K562 (cell line): ENCODE measurements around the gene HDHD5. TPM values are rescaled to one million over a fixed set of nuclear protein-coding genes. Genes with fewer than 3 reads are reported as not detected.

Experiments used
- ATAC-seq: fragments of 200-7000 bp; cut with Tn5 transposase; 3 replicates; pipeline ENCODE4 v1.9.1; 2020; ENCODE audit warnings: moderate library complexity
- BruUV-seq: library from RNA; stranded (reverse); fragments of 400-500 nt; replicated peaks from 2 replicates; lab custom pipeline; 2021; lab: Mats Ljungman, UMichigan
- CTCF ChIA-PET: fragments of 300-600 bp; formaldehyde crosslinking; extraction: SDS; loops from one replicate; lab custom pipeline; 2021; ENCODE audit warnings: low intra/inter-chr PET ratio; lab: Yijun Ruan, JAX
- POLR2A ChIA-PET: fragments of 300-600, 350-650 bp; sonication (Branson Sonifier 250); formaldehyde crosslinking; extraction: SDS; loops from one replicate; lab custom pipeline; 2021; ENCODE audit warnings: antibody characterized with exemption, inconsistent platforms; lab: Yijun Ruan, JAX
- DNase-seq, 4 experiments: peaks; one replicate each; pipeline versions ENCODE4 v3.0.0 to v3.0.0-alpha.2; 2011 to 2018; ENCODE audit warnings: low spot score in 3 of 4, mixed read lengths in 3 of 4; ENCODE audit errors: extremely low read depth in 1 of 4
- FAIRE-seq: peaks from 2 replicates; lab custom pipeline; 2011; peaks lifted over from hg19 to GRCh38; lab: Jason Lieb, UNC
- H2AFZ ChIP-seq: 2 replicates; pipeline ENCODE4 v1.6.0; 2011; ENCODE audit warnings: low read depth, low read length, control low read depth, inconsistent platforms
- H3K27ac ChIP-seq: fragments of 200-600 bp; 3 replicates; pipeline ENCODE4 v1.8.0; 2011; ENCODE audit warnings: low read depth, mild to moderate bottlenecking, control low read depth, inconsistent platforms, low read length, moderate library complexity, mixed read lengths; ENCODE audit errors: extremely low read depth
- H3K27me3 ChIP-seq, 2 experiments: fragments of 300-600 bp in 1 of 2; 2 replicates in 1 of 2; 3 replicates in 1 of 2; pipeline versions ENCODE4 v1.6.0 to v1.8.0; 2011; ENCODE audit warnings: inconsistent platforms in 2 of 2, low read length in 2 of 2, mild to moderate bottlenecking in 1 of 2, mixed read lengths in 1 of 2, moderate library complexity in 1 of 2; ENCODE audit not compliant: control insufficient read depth in 2 of 2, insufficient read depth in 2 of 2
- H3K36me3 ChIP-seq: fragments of 300-600 bp; 3 replicates; pipeline ENCODE4 v1.8.0; 2011; ENCODE audit warnings: mild to moderate bottlenecking, low read length, inconsistent platforms; ENCODE audit not compliant: control insufficient read depth, insufficient read depth
- H3K4me1 ChIP-seq, 2 experiments: fragments of 200-600 bp in 1 of 2; replicated peaks in 1 of 2; 2 replicates in 1 of 2; 3 replicates in 1 of 2; pipeline versions ENCODE4 v1.5.1 to v1.8.0; 2011; ENCODE audit warnings: inconsistent platforms in 2 of 2, low read length in 2 of 2, mild to moderate bottlenecking in 1 of 2, mixed read lengths in 1 of 2, moderate library complexity in 1 of 2; ENCODE audit not compliant: control insufficient read depth in 2 of 2, insufficient read depth in 2 of 2
- H3K4me2 ChIP-seq: 2 replicates; pipeline ENCODE4 v1.6.1; 2011; ENCODE audit warnings: low read length, control low read depth, inconsistent platforms, mixed read lengths; ENCODE audit not compliant: insufficient read depth
- H3K4me3 ChIP-seq: fragments of 200-600 bp; sonication (generic), shearing (Covaris generic); 2 replicates; pipeline ENCODE4 v1.5.1; 2016; ENCODE audit warnings: control low read depth, inconsistent platforms
- H3K79me2 ChIP-seq: fragments of 200-600 bp; 3 replicates; pipeline ENCODE4 v1.8.0; 2011; ENCODE audit warnings: low read length, inconsistent platforms; ENCODE audit not compliant: control insufficient read depth, insufficient read depth
- H3K9ac ChIP-seq, 2 experiments: 2 replicates each; pipeline versions ENCODE4 v1.6.0 to v1.6.1; 2011; ENCODE audit warnings: low read depth in 2 of 2, low read length in 2 of 2, control low read depth in 1 of 2, inconsistent platforms in 1 of 2, mild to moderate bottlenecking in 1 of 2, mixed read lengths in 1 of 2; ENCODE audit not compliant: insufficient read depth in 1 of 2
- H3K9me1 ChIP-seq: one replicate; pipeline ENCODE4 v1.6.0; 2011; ENCODE audit warnings: inconsistent platforms, mild to moderate bottlenecking, low read length, moderate library complexity; ENCODE audit not compliant: control insufficient read depth, insufficient read depth
- H3K9me3 ChIP-seq: replicated peaks from 2 replicates; pipeline ENCODE4 v1.5.1; 2011; ENCODE audit warnings: low read depth, low read length, inconsistent platforms; ENCODE audit not compliant: control insufficient read depth, insufficient read depth
- H4K20me1 ChIP-seq: replicated peaks from 2 replicates; pipeline ENCODE4 v1.6.1; 2011; ENCODE audit warnings: low read length, inconsistent platforms, mixed read lengths; ENCODE audit not compliant: control insufficient read depth, insufficient read depth
- FOSL1 ChIP-seq: fragments of 200-800 bp; sonication (Bioruptor generic); conservative IDR thresholded peaks from 2 replicates; pipeline ENCODE4 v1.6.1; 2016; ENCODE audit warnings: missing genetic modification characterization, missing compliant biosample characterization
- FOXP4 ChIP-seq: sonication (generic); formaldehyde crosslinking; IDR thresholded peaks from 2 replicates; pipeline ENCODE4 v1.8.0; 2022; ENCODE audit warnings: mild to moderate bottlenecking, missing genetic modification reagents, borderline replicate concordance
- IFI16 ChIP-seq: fragments of 250-450 bp; sonication (Bioruptor Pico); IDR thresholded peaks from 2 replicates; pipeline ENCODE4 v2.1.2; 2022; ENCODE audit warnings: mild to moderate bottlenecking, inconsistent platforms
- NCOA6 ChIP-seq: fragments of 450-650 bp; IDR thresholded peaks from 2 replicates; pipeline ENCODE4 v1.6.1; 2017; ENCODE audit warnings: mild to moderate bottlenecking
- POLR2B ChIP-seq: fragments of 450-650 bp; IDR thresholded peaks from 2 replicates; pipeline ENCODE4 v1.6.1; 2018; ENCODE audit warnings: low read depth; ENCODE audit not compliant: partially characterized antibody
- RBBP5 ChIP-seq: fragments of 200-600 bp; sonication (generic); IDR thresholded peaks from 2 replicates; pipeline ENCODE4 v1.6.1; 2012; ENCODE audit warnings: borderline replicate concordance, mild to moderate bottlenecking, low read length, control low read depth, inconsistent platforms; ENCODE audit not compliant: insufficient read depth, poor library complexity, severe bottlenecking
- SOX6 ChIP-seq: fragments of 450-650 bp; IDR thresholded peaks from 2 replicates; pipeline ENCODE4 v1.6.1; 2014; ENCODE audit warnings: mild to moderate bottlenecking
- TEAD4 ChIP-seq, 2 experiments: sonication (generic) in 1 of 2; formaldehyde crosslinking in 1 of 2; IDR thresholded peaks; 2 replicates each; pipeline versions ENCODE4 v1.6.1 to v1.8.0; 2012 to 2022; ENCODE audit warnings: borderline replicate concordance in 1 of 2, inconsistent platforms in 1 of 2, low read length in 1 of 2, mild to moderate bottlenecking in 1 of 2, missing genetic modification reagents in 1 of 2
- ZNF518B ChIP-seq: fragments of 250-450 bp; sonication (Bioruptor Pico); IDR thresholded peaks from 2 replicates; pipeline ENCODE4 v1.5.0; 2021; ENCODE audit warnings: mild to moderate bottlenecking, moderate library complexity
- ZNF717 ChIP-seq: fragments of 250-450 bp; sonication (Bioruptor Pico); IDR thresholded peaks from 2 replicates; pipeline ENCODE4 v1.5.0; 2021
- WGBS: fragments of 100-300 bp; shearing (Covaris generic); methylation state at CpG from one replicate; pipeline ENCODE4 v1.1.6; 2016; ENCODE audit warnings: low coverage, mixed read lengths; ENCODE audit not compliant: insufficient coverage; ENCODE audit errors: missing lambda C conversion rate; 5-methylcytosine and 5-hydroxymethylcytosine counted together
- in situ Hi-C: fragments of 300-500 bp; cut with MboI; formaldehyde crosslinking; loops from 4 replicates; pipeline ENCODE4 v1.15.0; 2018; ENCODE audit warnings: inconsistent platforms, mixed read lengths
- intact Hi-C: fragments of 100-400 bp; cut with micrococcal nuclease; formaldehyde crosslinking; loops from 2 replicates; pipeline ENCODE4 v1.14.2; 2022
- polyA plus RNA-seq, 8 experiments: library from polyadenylated mRNA; depleted of rRNA in 4 of 8; stranded (reverse) in 5 of 8; unstranded in 3 of 8; fragments of >200 nt; fragmentation: Nextera tagmentation in 2 of 8; fragmentation: Illumina TruSeq in 1 of 8; extraction: Ambion mirVana in 2 of 8; extraction: Trizol in 1 of 8; gene quantifications; 2 replicates each; pipeline versions ENCODE4 v1.2.1 to v1.2.3, GENCODE V29; 2011 to 2014; ENCODE audit warnings: inconsistent platforms in 1 of 8, missing spikeins in 1 of 8
- total RNA-seq, 7 experiments: library from RNA; depleted of rRNA in 6 of 7; stranded (reverse); fragments of >200 nt in 6 of 7; fragmentation: Illumina TruSeq in 2 of 7; extraction: Trizol in 2 of 7; gene quantifications; 2 replicates each; pipeline versions ENCODE4 v1.2.1 to v1.2.3, GENCODE V29; 2011 to 2021; ENCODE audit warnings: low replicate concordance in 1 of 7

Gene HDHD5
- total and polyA plus RNA-seq, 9 of the 15 experiments (the other 6 are each of a cell fraction or from before 2014, with no cell fraction given), result 1.6 to 36.6 (median 24.2) TPM

GRCh38 chr22:17102297-17102667 lies 56.8 kb downstream of the HDHD5 start (continued):
- no peak for TF ChIP-seq ZNF518B (CRISPR knock-in tag)

- Histone ChIP-seq H3K36me3 (peaks cover 56% of the 10 kb centered on the region; the same call in 2 of the 3 replicates), H3K4me3 (no peak overlapping the region), H3K4me2 (no peak overlapping the region), H3K4me1 (peaks cover 12 to 13% of the 10 kb centered on the region in 2 experiments), H3K9ac (peak overlapping the region in 1 of 2 experiments; percentile 53; a peak in 1 of 4 replicates), H3K9me3 (no peaks in the 10 kb centered on the region), H3K79me2 (no peaks in the 10 kb centered on the region), H3K27me3 (no peaks in the 10 kb centered on the region), H3K27ac (peak overlapping the region; percentile 11; the same call in 1 of the 3 replicates), H4K20me1 (no peaks in the 10 kb centered on the region; the same call in 1 of the 2 replicates), H2AFZ (no peak overlapping the region), H3K9me1 (no peaks in the 10 kb centered on the region)
- BruUV-seq, result no TSS peak
- WGBS, result 81% methylated on average over 14 of the region's 14 CpGs
- in situ Hi-C loops (no loop called here), intact Hi-C loops (no loop called here)
- DNase-seq, result no peak
- TF ChIP-seq FOSL1, result no peak
- TF ChIP-seq RBBP5, result no peak
- TF ChIP-seq TEAD4 (IDR thresholded peaks at IDR 0.05; ENCODE audit: low read length), result no peak
- TF ChIP-seq TEAD4 (CRISPR knock-in tag; IDR thresholded peaks at IDR 0.05; ENCODE audit: borderline replicate concordance), result no peak
- TF ChIP-seq ZNF717 (CRISPR knock-in tag), result no peak
- TF ChIP-seq POLR2B, result no peak
- no peak for TF ChIP-seq IFI16 (CRISPR knock-in tag)
- no peak for TF ChIP-seq SOX6
- no peak for TF ChIP-seq NCOA6
- no peak for TF ChIP-seq FOXP4
- ChIA-PET POLR2A (interaction anchor here (1.5 kb wide), 1 partner anchor 13 kb away, joined by 7 read pairs; no protein-coding TSS in a partner anchor), CTCF (no interaction called here)
- peak; percentile 46 for FAIRE-seq
- ATAC-seq, result no peak
Measured at GRCh38 chr22:17101475-17102296, 57.4 kb downstream of the HDHD5 start.
